GM12878 (cell line): ENCODE measurements around the gene DCLRE1C. TPM values are rescaled to one million over a fixed set of nuclear protein-coding genes. Genes with fewer than 3 reads are reported as not detected.

Experiments used
- ATAC-seq: fragments of 200-7000 bp; cut with Tn5 transposase; 3 replicates; pipeline ENCODE4 v1.9.1; 2020; ENCODE audit warnings: mild to moderate bottlenecking, moderate library complexity
- BruUV-seq: library from RNA; stranded (reverse); fragments of 400-500 nt; replicated peaks from 2 replicates; lab custom pipeline; 2021; lab: Mats Ljungman, UMichigan
- CTCF ChIA-PET: fragments of 300-600 bp; sonication (Branson Sonifier 250); formaldehyde crosslinking; extraction: SDS; loops from one replicate; lab custom pipeline; 2021; ENCODE audit warnings: inconsistent platforms; lab: Yijun Ruan, JAX
- POLR2A ChIA-PET: fragments of 350-600 bp; formaldehyde crosslinking; extraction: SDS; loops from one replicate; lab custom pipeline; 2021; ENCODE audit warnings: inconsistent platforms; lab: Charles Lee
- RAD21 ChIA-PET: fragments of 300-600 bp; sonication (Branson Sonifier 250); formaldehyde crosslinking; loops from one replicate; lab custom pipeline; 2023; ENCODE audit warnings: antibody characterized with exemption; ENCODE audit not compliant: unreplicated experiment; lab: Charles Lee
- SMC1A ChIA-PET: fragments of 300-600 bp; sonication (Branson Sonifier 250); formaldehyde crosslinking; loops from one replicate; lab custom pipeline; 2023; ENCODE audit not compliant: unreplicated experiment, uncharacterized antibody; lab: Charles Lee
- DNase-seq: peaks from one replicate; pipeline ENCODE4 v3.0.0-alpha.2; 2011; ENCODE audit warnings: low read depth, low spot score
- FAIRE-seq: peaks from 3 replicates; lab custom pipeline; 2011; peaks lifted over from hg19 to GRCh38; lab: Jason Lieb, UNC
- H2AFZ ChIP-seq: 2 replicates; pipeline ENCODE4 v1.6.0; 2011; ENCODE audit warnings: low read depth, low read length, control low read depth; ENCODE audit not compliant: control insufficient read depth
- H3K27ac ChIP-seq: 2 replicates; pipeline ENCODE4 v1.5.1; 2011; ENCODE audit warnings: control low read depth; ENCODE audit not compliant: control insufficient read depth, insufficient read depth
- H3K27me3 ChIP-seq, 2 experiments: replicated peaks in 1 of 2; 2 replicates each; pipeline versions ENCODE4 v1.6.0 to v1.6.1; 2011; ENCODE audit warnings: low read length in 1 of 2; ENCODE audit not compliant: control insufficient read depth in 2 of 2, insufficient read depth in 2 of 2
- H3K36me3 ChIP-seq, 2 experiments: 2 replicates each; pipeline ENCODE4 v1.5.1; 2011; ENCODE audit warnings: low read length in 1 of 2; ENCODE audit not compliant: control insufficient read depth in 2 of 2, insufficient read depth in 2 of 2
- H3K4me1 ChIP-seq: 2 replicates; pipeline ENCODE4 v1.6.1; 2011; ENCODE audit warnings: mild to moderate bottlenecking, low read length, moderate library complexity, mixed read lengths; ENCODE audit not compliant: control insufficient read depth, insufficient read depth
- H3K4me2 ChIP-seq: 2 replicates; pipeline ENCODE4 v1.6.0; 2011; ENCODE audit warnings: control low read depth; ENCODE audit not compliant: control insufficient read depth, insufficient read depth
- H3K4me3 ChIP-seq: fragments of 200-600 bp; sonication (generic); 2 replicates; pipeline ENCODE4 v1.5.1; 2016
- H3K79me2 ChIP-seq: 2 replicates; pipeline ENCODE4 v1.6.0; 2011; ENCODE audit warnings: low read length; ENCODE audit not compliant: control insufficient read depth, insufficient read depth
- H3K9ac ChIP-seq: 2 replicates; pipeline ENCODE4 v1.8.0; 2011; ENCODE audit warnings: low read length, control low read depth, mixed read lengths; ENCODE audit not compliant: control insufficient read depth, insufficient read depth
- H3K9me3 ChIP-seq: replicated peaks from 3 replicates; pipeline ENCODE4 v1.5.1; 2011; ENCODE audit warnings: mild to moderate bottlenecking, low read length; ENCODE audit not compliant: control insufficient read depth, insufficient read depth
- H4K20me1 ChIP-seq: 2 replicates; pipeline ENCODE4 v1.6.0; 2011; ENCODE audit not compliant: control insufficient read depth, insufficient read depth
- SMARCA5 ChIP-seq: fragments of 450-650 bp; IDR thresholded peaks from 2 replicates; pipeline ENCODE4 v1.6.1; 2017; ENCODE audit warnings: mild to moderate bottlenecking
- WGBS: methylation state at CpG from one replicate; pipeline ENCODE4 v1.1.6; 2016; ENCODE audit warnings: low lambda C conversion rate; ENCODE audit not compliant: insufficient replicate concordance, insufficient coverage; ENCODE audit errors: missing lambda C conversion rate; 5-methylcytosine and 5-hydroxymethylcytosine counted together
- in situ Hi-C: fragments of 300-500 bp; cut with MboI; formaldehyde crosslinking; loops from 9 replicates; pipeline ENCODE4 v1.14.3; 2018; ENCODE audit warnings: mixed read lengths
- intact Hi-C: fragments of 100-400 bp; cut with micrococcal nuclease; formaldehyde crosslinking; loops from one replicate; pipeline ENCODE4 v1.14.2; 2022; ENCODE audit not compliant: unreplicated experiment
- polyA plus RNA-seq, 11 experiments: library from polyadenylated mRNA; depleted of rRNA in 4 of 11; unstranded in 6 of 11; stranded (reverse) in 5 of 11; fragments of >200 nt; fragmentation: Nextera tagmentation in 4 of 11; fragmentation: Illumina TruSeq in 1 of 11; extraction: Ambion mirVana in 4 of 11; extraction: Trizol in 1 of 11; gene quantifications; 1 replicate in 1 of 11; 2 replicates in 10 of 11; pipeline versions ENCODE4 v1.2.1 to v1.2.3, GENCODE V29; 2011 to 2016; ENCODE audit warnings: inconsistent platforms in 2 of 11, missing spikeins in 2 of 11, low read depth in 1 of 11
- total RNA-seq, 4 experiments: library from RNA; depleted of rRNA in 3 of 4; stranded (reverse); fragments of >200 nt in 3 of 4; fragmentation: Illumina TruSeq in 1 of 4; extraction: Trizol in 1 of 4; gene quantifications; 2 replicates each; pipeline versions ENCODE4 v1.2.1 to v1.2.3, GENCODE V29; 2013 to 2021
- TF ChIP-seq, protein P1 (sequence below): fragments of 450-650 bp; IDR thresholded peaks from 2 replicates; pipeline ENCODE4 v1.6.1; 2017; ENCODE audit warnings: mild to moderate bottlenecking, moderate library complexity
- TF ChIP-seq, protein P2 (sequence below): IDR thresholded peaks from 2 replicates; pipeline ENCODE4 v1.6.1; 2011; ENCODE audit warnings: borderline replicate concordance, low read depth, mild to moderate bottlenecking, moderate library complexity, low read length; ENCODE audit not compliant: insufficient read depth, poor library complexity, severe bottlenecking

DCLRE1C gene
- total and polyA plus RNA-seq, 10 of the 15 experiments (the other 5 are each of a cell fraction or from before 2014, with no cell fraction given): 15.7 to 43.4 (median 26.0) TPM

DNA sequence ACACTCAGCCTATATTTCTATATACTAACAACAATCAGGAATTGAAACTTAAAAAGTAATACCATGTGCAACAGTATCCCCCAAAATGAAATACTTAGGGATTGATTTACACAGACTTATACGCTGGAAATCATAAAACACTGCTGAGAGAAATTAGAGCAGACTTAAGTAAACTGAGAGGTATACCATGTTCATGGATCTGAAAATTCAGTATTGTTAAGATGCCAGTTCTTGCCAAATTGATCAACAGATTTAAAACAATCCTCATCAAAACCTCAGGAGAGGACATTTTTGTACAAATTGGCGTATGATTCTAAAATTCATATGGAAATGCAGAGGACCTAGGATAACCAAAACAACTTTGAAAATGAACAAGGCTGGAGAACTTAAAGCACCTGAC, 37.3 kb downstream of the DCLRE1C start (continued):
- TF ChIP-seq, protein P1, sequence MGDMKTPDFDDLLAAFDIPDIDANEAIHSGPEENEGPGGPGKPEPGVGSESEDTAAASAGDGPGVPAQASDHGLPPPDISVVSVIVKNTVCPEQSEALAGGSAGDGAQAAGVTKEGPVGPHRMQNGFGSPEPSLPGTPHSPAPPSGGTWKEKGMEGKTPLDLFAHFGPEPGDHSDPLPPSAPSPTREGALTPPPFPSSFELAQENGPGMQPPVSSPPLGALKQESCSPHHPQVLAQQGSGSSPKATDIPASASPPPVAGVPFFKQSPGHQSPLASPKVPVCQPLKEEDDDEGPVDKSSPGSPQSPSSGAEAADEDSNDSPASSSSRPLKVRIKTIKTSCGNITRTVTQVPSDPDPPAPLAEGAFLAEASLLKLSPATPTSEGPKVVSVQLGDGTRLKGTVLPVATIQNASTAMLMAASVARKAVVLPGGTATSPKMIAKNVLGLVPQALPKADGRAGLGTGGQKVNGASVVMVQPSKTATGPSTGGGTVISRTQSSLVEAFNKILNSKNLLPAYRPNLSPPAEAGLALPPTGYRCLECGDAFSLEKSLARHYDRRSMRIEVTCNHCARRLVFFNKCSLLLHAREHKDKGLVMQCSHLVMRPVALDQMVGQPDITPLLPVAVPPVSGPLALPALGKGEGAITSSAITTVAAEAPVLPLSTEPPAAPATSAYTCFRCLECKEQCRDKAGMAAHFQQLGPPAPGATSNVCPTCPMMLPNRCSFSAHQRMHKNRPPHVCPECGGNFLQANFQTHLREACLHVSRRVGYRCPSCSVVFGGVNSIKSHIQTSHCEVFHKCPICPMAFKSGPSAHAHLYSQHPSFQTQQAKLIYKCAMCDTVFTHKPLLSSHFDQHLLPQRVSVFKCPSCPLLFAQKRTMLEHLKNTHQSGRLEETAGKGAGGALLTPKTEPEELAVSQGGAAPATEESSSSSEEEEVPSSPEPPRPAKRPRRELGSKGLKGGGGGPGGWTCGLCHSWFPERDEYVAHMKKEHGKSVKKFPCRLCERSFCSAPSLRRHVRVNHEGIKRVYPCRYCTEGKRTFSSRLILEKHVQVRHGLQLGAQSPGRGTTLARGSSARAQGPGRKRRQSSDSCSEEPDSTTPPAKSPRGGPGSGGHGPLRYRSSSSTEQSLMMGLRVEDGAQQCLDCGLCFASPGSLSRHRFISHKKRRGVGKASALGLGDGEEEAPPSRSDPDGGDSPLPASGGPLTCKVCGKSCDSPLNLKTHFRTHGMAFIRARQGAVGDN: no peak
- no peak for TF ChIP-seq SMARCA5

DNA sequence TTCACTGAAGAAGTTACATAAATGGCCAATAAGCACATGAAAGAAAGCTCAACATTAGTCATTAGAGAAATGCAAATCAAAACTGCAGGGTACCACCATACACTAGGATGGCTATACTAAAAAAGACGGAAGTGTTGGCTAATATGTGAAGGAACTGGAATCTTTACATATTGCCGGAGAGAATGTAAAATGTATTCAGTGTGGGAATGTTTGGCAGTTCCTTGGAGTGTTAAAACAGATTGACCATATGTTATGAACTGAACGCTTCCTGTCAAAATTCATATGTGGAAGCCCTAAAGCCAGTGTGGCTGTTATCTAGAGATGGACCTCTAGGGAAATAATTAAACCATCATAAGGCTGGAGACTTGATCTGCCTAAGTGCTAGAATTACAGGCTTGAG, 42.1 kb downstream of the DCLRE1C start:
- TF ChIP-seq, protein P2, sequence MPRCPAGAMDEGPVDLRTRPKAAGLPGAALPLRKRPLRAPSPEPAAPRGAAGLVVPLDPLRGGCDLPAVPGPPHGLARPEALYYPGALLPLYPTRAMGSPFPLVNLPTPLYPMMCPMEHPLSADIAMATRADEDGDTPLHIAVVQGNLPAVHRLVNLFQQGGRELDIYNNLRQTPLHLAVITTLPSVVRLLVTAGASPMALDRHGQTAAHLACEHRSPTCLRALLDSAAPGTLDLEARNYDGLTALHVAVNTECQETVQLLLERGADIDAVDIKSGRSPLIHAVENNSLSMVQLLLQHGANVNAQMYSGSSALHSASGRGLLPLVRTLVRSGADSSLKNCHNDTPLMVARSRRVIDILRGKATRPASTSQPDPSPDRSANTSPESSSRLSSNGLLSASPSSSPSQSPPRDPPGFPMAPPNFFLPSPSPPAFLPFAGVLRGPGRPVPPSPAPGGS: no peak
- DNase-seq: no peak
- RAD21 ChIA-PET: interaction anchor here (1.0 kb wide), 1 partner anchor 41 kb away, joined by 3 read pairs; no protein-coding TSS in a partner anchor
- in situ Hi-C loops: no loop called here
- no peak overlapping the region for H2AFZ ChIP-seq
- H3K4me3 ChIP-seq: no peak overlapping the region
- H3K36me3 ChIP-seq: peaks cover 16 to 34% of the 10 kb centered on the region in 2 experiments
- SMC1A ChIA-PET: interaction anchor here (0.9 kb wide), 1 partner anchor 29 kb away, joined by 4 read pairs; no protein-coding TSS in a partner anchor
- no peak for FAIRE-seq
- CTCF ChIA-PET: interaction anchor here (1.6 kb wide), 1 partner anchor 8 kb away, joined by 4 read pairs; no protein-coding TSS in a partner anchor
- H3K4me2 ChIP-seq: no peak overlapping the region
- no TSS peak for BruUV-seq
- 100% methylated on average over 3 of the region's 3 CpGs for WGBS
- H4K20me1 ChIP-seq: no peaks in the 10 kb centered on the region
- no peak overlapping the region for H3K9ac ChIP-seq
- no peaks in the 10 kb centered on the region for H3K4me1 ChIP-seq
- no peak overlapping the region for H3K27ac ChIP-seq
- no peaks in the 10 kb centered on the region; the same call in 1 of the 2 replicates for H3K79me2 ChIP-seq
- ATAC-seq: no peak
- H3K9me3 ChIP-seq: peaks cover 4% of the 10 kb centered on the region
- no peaks in the 10 kb centered on the region for H3K27me3 ChIP-seq
- intact Hi-C loops: no loop called here
- POLR2A ChIA-PET: no interaction called here
